ENCODE data around the gene PCCA.

Gene PCCA

DNA sequence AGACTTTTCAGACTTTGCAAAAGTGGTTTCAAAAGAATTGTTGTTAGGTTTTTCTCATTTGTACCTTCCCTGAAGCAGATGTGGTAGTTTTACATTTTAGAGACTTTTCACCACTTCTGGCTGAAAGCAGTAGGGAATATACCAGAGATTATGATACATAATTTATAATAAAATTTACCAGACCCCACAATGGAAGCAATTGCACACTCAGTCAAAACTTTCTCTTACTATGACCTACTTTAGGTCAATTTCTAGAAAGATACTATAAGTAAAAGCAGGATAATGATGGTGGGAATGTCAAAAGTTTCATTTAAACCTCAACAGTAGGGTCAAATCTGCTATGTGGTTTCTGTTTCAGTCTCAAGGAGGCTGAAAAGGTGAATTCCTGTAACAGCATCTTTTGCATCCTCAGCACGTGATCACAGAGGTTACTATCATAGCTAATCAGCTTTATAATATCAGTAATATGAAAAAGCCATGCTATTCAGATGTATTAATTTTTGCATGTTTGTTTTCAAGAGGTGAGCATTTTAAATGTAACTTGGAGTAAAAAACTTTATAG is 26.9 kb downstream of the PCCA start:
- no peak overlapping the region for H3K9ac ChIP-seq (ENCODE audit: low read length)
- no peaks in the 10 kb centered on the region for H3K9me2 ChIP-seq (replicated peaks; ENCODE audit: insufficient read depth, low read length)
- H2AFZ ChIP-seq (ENCODE audit: low read depth, low read length, severe bottlenecking) = no peak overlapping the region
- no peaks in the 10 kb centered on the region for H3K79me2 ChIP-seq (ENCODE audit: insufficient read depth, low read length)
- H3K27me3 ChIP-seq (ENCODE audit: low read length) = no peaks in the 10 kb centered on the region
- H3F3A ChIP-seq (ENCODE audit: insufficient read depth) = no peaks in the 10 kb centered on the region
- no peak overlapping the region for H3K27ac ChIP-seq (ENCODE audit: low read depth, low read length)
- no peaks in the 10 kb centered on the region for H4K20me1 ChIP-seq (ENCODE audit: low read depth, low read length)
- no peak overlapping the region for H3K4me2 ChIP-seq (ENCODE audit: low read depth, low read length, poor library complexity, severe bottlenecking)
- TF ChIP-seq, protein P1, sequence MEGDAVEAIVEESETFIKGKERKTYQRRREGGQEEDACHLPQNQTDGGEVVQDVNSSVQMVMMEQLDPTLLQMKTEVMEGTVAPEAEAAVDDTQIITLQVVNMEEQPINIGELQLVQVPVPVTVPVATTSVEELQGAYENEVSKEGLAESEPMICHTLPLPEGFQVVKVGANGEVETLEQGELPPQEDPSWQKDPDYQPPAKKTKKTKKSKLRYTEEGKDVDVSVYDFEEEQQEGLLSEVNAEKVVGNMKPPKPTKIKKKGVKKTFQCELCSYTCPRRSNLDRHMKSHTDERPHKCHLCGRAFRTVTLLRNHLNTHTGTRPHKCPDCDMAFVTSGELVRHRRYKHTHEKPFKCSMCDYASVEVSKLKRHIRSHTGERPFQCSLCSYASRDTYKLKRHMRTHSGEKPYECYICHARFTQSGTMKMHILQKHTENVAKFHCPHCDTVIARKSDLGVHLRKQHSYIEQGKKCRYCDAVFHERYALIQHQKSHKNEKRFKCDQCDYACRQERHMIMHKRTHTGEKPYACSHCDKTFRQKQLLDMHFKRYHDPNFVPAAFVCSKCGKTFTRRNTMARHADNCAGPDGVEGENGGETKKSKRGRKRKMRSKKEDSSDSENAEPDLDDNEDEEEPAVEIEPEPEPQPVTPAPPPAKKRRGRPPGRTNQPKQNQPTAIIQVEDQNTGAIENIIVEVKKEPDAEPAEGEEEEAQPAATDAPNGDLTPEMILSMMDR (IDR thresholded peaks at IDR 0.05; ENCODE audit: insufficient read depth, low read length, poor library complexity, severe bottlenecking) = no peak
- no peak for TF ChIP-seq EZH2phosphoT487 (conservative IDR thresholded peaks at IDR 0.05; ENCODE audit: low read length)
- no peaks in the 10 kb centered on the region for H3K36me3 ChIP-seq (ENCODE audit: low read length)
- no peaks in the 10 kb centered on the region for H3K9me3 ChIP-seq (ENCODE audit: insufficient read depth, low read length)
- H3K4me3 ChIP-seq (ENCODE audit: insufficient read depth, low read length, poor library complexity, severe bottlenecking) = no peak overlapping the region

GRCh38 chr13:100124265-100124664 is 35.4 kb downstream of the PCCA start:
- Histone ChIP-seq H3K27me3 (ENCODE audit: low read length) (no peaks in the 10 kb centered on the region), H4K20me1 (ENCODE audit: low read depth, low read length) (no peaks in the 10 kb centered on the region)
- TF ChIP-seq, protein P1 (IDR thresholded peaks at IDR 0.05; ENCODE audit: insufficient read depth, low read length, poor library complexity, severe bottlenecking) = no peak
- TF ChIP-seq EZH2phosphoT487 (conservative IDR thresholded peaks at IDR 0.05; ENCODE audit: low read length) = no peak

GRCh38 chr13:100125946-100126345 is 37.1 kb downstream of the PCCA start:
- H3F3A ChIP-seq (ENCODE audit: insufficient read depth) = no peaks in the 10 kb centered on the region
- H3K9ac ChIP-seq (ENCODE audit: low read length) = no peak overlapping the region
- no peaks in the 10 kb centered on the region for H3K36me3 ChIP-seq (ENCODE audit: low read length)
- no peak overlapping the region for H2AFZ ChIP-seq (ENCODE audit: low read depth, low read length, severe bottlenecking)
- H3K27ac ChIP-seq (ENCODE audit: low read depth, low read length) = no peak overlapping the region
- TF ChIP-seq EZH2phosphoT487 (conservative IDR thresholded peaks at IDR 0.05; ENCODE audit: low read length) = no peak
- TF ChIP-seq, protein P1 (IDR thresholded peaks at IDR 0.05; ENCODE audit: insufficient read depth, low read length, poor library complexity, severe bottlenecking) = no peak
- H3K9me2 ChIP-seq (replicated peaks; ENCODE audit: insufficient read depth, low read length) = no peaks in the 10 kb centered on the region
- H3K9me3 ChIP-seq (ENCODE audit: insufficient read depth, low read length) = no peaks in the 10 kb centered on the region
- no peak overlapping the region for H3K4me3 ChIP-seq (ENCODE audit: insufficient read depth, low read length, poor library complexity, severe bottlenecking)
- H3K4me2 ChIP-seq (ENCODE audit: low read depth, low read length, poor library complexity, severe bottlenecking) = no peak overlapping the region
- H3K79me2 ChIP-seq (ENCODE audit: insufficient read depth, low read length) = no peaks in the 10 kb centered on the region
- no peaks in the 10 kb centered on the region for H3K27me3 ChIP-seq (ENCODE audit: low read length)
- H4K20me1 ChIP-seq (ENCODE audit: low read depth, low read length) = no peaks in the 10 kb centered on the region

More at GRCh38 chr13:100124265-100124664, 35.4 kb downstream of the PCCA start:
- Histone ChIP-seq H3K36me3 (ENCODE audit: low read length) (no peaks in the 10 kb centered on the region), H3K4me3 (ENCODE audit: insufficient read depth, low read length, poor library complexity, severe bottlenecking) (no peak overlapping the region), H3K27ac (ENCODE audit: low read depth, low read length) (no peak overlapping the region), H3K9me3 (ENCODE audit: insufficient read depth, low read length) (no peaks in the 10 kb centered on the region), H3K79me2 (ENCODE audit: insufficient read depth, low read length) (no peaks in the 10 kb centered on the region), H3K4me2 (ENCODE audit: low read depth, low read length, poor library complexity, severe bottlenecking) (no peak overlapping the region), H3F3A (ENCODE audit: insufficient read depth) (no peaks in the 10 kb centered on the region), H3K9me2 (replicated peaks; ENCODE audit: insufficient read depth, low read length) (no peaks in the 10 kb centered on the region), H2AFZ (ENCODE audit: low read depth, low read length, severe bottlenecking) (no peak overlapping the region), H3K9ac (ENCODE audit: low read length) (no peak overlapping the region)
